ENCODE data around the gene TMEM127. TPM values are rescaled to one million over a fixed set of nuclear protein-coding genes. Genes with fewer than 3 reads are reported as not detected.

Gene TMEM127
- total and polyA plus RNA-seq, 12 donors, result 14.9 to 89.2 (median 63.3) TPM

- TF ChIP-seq, protein P1, sequence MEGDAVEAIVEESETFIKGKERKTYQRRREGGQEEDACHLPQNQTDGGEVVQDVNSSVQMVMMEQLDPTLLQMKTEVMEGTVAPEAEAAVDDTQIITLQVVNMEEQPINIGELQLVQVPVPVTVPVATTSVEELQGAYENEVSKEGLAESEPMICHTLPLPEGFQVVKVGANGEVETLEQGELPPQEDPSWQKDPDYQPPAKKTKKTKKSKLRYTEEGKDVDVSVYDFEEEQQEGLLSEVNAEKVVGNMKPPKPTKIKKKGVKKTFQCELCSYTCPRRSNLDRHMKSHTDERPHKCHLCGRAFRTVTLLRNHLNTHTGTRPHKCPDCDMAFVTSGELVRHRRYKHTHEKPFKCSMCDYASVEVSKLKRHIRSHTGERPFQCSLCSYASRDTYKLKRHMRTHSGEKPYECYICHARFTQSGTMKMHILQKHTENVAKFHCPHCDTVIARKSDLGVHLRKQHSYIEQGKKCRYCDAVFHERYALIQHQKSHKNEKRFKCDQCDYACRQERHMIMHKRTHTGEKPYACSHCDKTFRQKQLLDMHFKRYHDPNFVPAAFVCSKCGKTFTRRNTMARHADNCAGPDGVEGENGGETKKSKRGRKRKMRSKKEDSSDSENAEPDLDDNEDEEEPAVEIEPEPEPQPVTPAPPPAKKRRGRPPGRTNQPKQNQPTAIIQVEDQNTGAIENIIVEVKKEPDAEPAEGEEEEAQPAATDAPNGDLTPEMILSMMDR (IDR thresholded peaks at IDR 0.05), result no peak
- TF ChIP-seq POLR2A (IDR thresholded peaks at IDR 0.05), result no peak
- Histone ChIP-seq H3K27me3 (no peaks in the 10 kb centered on the region), H3K9me3 (replicated peaks in 1 of 3) (no peaks in the 10 kb centered on the region), H3K27ac (peak overlapping the region in 4 of 5 donors; percentile 76 to 95 (median 84)), H3K4me1 (replicated peaks in 1 of 2) (peaks cover 33 to 73% of the 10 kb centered on the region in 2 donors), H3K4me3 (no peak overlapping the region), H3K36me3 (replicated peaks in 1 of 2) (peaks cover 0 to 38% of the 10 kb centered on the region in 2 donors)
- DNase-seq, result no peak
- 60 to 81% (median 69%) methylated on average over 7 of the region's 7 CpGs for WGBS, 4 donors
- intact Hi-C loops (cut with DNase I), result loop anchor here (5.0 to 10.0 kb wide), 2 partner anchors 48 to 51 kb away; partner anchors contain the start of gene STARD7 (in 1 of the 2)
These were observed 12.8 kb downstream of the TMEM127 start for GRCh38 chr2:96253006-96253405.

GRCh38 chr2:96252526-96252925, 13.3 kb downstream of the TMEM127 start:
- no peak for DNase-seq
- TF ChIP-seq POLR2A (IDR thresholded peaks at IDR 0.05), result no peak
- TF ChIP-seq, protein P1 (IDR thresholded peaks at IDR 0.05), result no peak
- Histone ChIP-seq H3K4me1 (replicated peaks in 1 of 2) (peaks cover 28 to 72% of the 10 kb centered on the region in 2 donors), H3K36me3 (replicated peaks in 1 of 2) (peaks cover 0 to 38% of the 10 kb centered on the region in 2 donors), H3K27me3 (no peaks in the 10 kb centered on the region), H3K27ac (peak overlapping the region; percentile 55 to 95 (median 76)), H3K4me3 (no peak overlapping the region), H3K9me3 (replicated peaks in 1 of 3) (no peaks in the 10 kb centered on the region)
- WGBS, 4 donors, result 71 to 79% (median 76%) methylated on average over 6 to 8 of the region's 8 CpGs
- intact Hi-C loops (cut with DNase I), result loop anchor here (5.0 to 10.0 kb wide), 2 partner anchors 48 to 50 kb away; partner anchors contain the start of gene STARD7 (in 1 of the 2)

DNA sequence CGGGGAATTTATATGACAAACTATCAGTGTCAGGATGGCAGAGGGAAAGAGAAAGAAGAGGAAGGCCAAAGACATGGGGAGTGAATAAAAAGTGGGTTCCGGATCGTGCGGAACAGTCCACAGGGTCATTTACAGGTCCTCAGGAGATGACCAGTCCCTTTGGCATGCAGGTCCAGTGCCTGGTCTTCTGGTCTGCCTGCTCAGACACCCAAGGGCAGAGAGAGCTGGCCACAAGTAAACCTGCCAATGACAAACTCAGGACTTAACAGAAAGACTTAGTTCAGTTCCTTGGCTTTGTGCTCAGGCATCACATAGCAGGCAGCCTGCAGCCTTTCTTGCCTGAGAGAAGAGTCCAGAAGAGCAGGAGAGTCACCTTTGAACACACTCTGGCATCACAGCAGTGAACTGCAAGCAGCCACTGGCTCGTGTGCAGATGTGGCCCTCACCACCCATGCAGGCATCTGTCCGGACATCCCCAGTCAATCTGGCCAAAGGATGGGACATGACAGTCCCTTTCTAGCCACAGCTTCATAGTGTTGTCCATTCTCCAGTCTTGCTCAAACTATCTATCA, 14.0 kb downstream of the TMEM127 start:
- peak overlapping the region; percentile 55 to 95 (median 76) for H3K27ac ChIP-seq
- intact Hi-C loops (cut with DNase I), result loop anchor here (5.0 to 10.0 kb wide), 2 partner anchors 47 to 50 kb away; partner anchors contain the start of gene STARD7 (in 1 of the 2)
- TF ChIP-seq POLR2A (IDR thresholded peaks at IDR 0.05), result peak; percentile 73 to 87
- TF ChIP-seq, protein P1 (IDR thresholded peaks at IDR 0.05), result peak in 1 of 6 experiments; percentile 37
- H3K9me3 ChIP-seq (replicated peaks in 1 of 3), result no peaks in the 10 kb centered on the region
- DNase-seq, result peak; percentile 95 to 99 (median 98)
- peak overlapping the region in 1 of 4 donors; percentile 35 for H3K4me3 ChIP-seq
- H3K36me3 ChIP-seq (replicated peaks in 1 of 2), result peaks cover 0 to 38% of the 10 kb centered on the region in 2 donors
- 25 to 34% (median 31%) methylated on average over 5 to 6 of the region's 6 CpGs for WGBS, 4 donors
- peaks cover 27 to 65% of the 10 kb centered on the region in 2 donors for H3K4me1 ChIP-seq (replicated peaks in 1 of 2)
- no peaks in the 10 kb centered on the region for H3K27me3 ChIP-seq

DNA sequence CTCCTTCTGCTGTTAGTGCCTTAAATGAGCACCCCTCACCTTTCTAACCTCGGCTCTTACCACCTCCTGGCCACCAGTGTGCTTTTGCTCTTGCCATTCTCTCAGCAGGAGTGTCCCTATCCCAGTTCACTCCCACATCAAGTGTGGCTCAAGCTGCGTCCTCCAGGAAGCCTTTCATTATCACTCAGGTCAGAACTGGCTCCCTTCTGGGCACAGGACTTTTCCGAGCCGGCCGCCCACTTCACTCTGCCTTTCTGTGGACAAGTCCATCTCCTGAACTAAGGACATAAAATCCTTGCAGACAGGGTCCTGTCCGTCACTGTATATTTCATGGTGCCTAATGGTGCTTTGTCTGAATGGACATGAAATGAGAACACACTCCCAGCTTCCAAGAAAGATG, 15.6 kb downstream of the TMEM127 start:
- H3K4me3 ChIP-seq, result no peak overlapping the region
- TF ChIP-seq, protein P1 (IDR thresholded peaks at IDR 0.05), result no peak
- no peak for TF ChIP-seq POLR2A (IDR thresholded peaks at IDR 0.05)
- no peaks in the 10 kb centered on the region for H3K9me3 ChIP-seq (replicated peaks in 1 of 3)
- no peaks in the 10 kb centered on the region for H3K27me3 ChIP-seq
- peak overlapping the region; percentile 3 to 95 (median 76) for H3K27ac ChIP-seq
- peaks cover 0 to 28% of the 10 kb centered on the region in 2 donors for H3K36me3 ChIP-seq (replicated peaks in 1 of 2)
- WGBS, 4 donors, result 79 to 94% (median 91%) methylated on average over 5 to 6 of the region's 6 CpGs
- DNase-seq, result no peak
- intact Hi-C loops (cut with DNase I), result loop anchor here (5.0 to 10.0 kb wide), 2 partner anchors 45 to 48 kb away; partner anchors contain the start of gene STARD7 (in 1 of the 2)
- peaks cover 27 to 65% of the 10 kb centered on the region in 2 donors for H3K4me1 ChIP-seq (replicated peaks in 1 of 2)
